ENCODE results near the gene MAFF.

The MAFF gene

DNA sequence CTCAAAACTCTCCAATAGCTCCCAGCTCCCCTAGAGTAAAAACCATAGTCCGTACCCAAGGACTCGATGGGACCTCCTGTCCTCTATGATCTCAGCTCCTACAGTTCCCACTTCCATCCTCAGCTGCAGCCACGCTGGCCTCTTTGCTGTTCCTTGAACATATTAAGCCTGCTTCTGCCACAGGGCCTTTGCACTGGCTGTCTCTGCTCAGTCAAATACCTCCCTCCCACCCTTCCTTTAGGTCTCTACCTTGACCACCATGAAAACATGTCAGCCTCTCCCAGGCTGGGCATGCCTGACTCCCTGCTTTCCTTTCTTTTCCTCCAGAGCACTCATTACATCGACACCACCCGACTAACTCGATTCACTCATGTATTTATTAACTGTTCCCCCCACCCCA, 46.5 kb downstream of the MAFF start:
- DNase-seq (ENCODE audit: low read depth in 2 of 2), result no peak

DNA sequence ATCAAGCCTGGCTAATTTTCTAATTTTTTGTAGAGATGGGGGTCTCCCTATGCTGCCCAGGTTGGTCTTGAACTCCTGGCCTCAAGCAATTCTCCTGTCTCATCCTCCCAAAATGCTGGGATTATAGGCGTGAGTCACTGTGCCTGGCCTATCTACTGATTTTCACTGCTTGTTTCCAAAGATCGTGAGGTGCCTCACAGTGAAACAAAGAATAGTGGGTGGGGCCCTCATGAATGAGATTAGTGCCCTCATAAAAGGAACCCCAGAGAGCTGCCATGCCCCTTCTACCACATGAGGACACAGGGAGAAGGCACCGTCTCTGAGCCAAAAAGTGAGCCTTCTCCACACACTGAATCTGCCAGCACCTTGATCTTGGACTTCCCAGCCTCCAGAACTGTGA, 47.5 kb downstream of the MAFF start:
- no peak for DNase-seq (ENCODE audit: low read depth in 2 of 2)

DNA sequence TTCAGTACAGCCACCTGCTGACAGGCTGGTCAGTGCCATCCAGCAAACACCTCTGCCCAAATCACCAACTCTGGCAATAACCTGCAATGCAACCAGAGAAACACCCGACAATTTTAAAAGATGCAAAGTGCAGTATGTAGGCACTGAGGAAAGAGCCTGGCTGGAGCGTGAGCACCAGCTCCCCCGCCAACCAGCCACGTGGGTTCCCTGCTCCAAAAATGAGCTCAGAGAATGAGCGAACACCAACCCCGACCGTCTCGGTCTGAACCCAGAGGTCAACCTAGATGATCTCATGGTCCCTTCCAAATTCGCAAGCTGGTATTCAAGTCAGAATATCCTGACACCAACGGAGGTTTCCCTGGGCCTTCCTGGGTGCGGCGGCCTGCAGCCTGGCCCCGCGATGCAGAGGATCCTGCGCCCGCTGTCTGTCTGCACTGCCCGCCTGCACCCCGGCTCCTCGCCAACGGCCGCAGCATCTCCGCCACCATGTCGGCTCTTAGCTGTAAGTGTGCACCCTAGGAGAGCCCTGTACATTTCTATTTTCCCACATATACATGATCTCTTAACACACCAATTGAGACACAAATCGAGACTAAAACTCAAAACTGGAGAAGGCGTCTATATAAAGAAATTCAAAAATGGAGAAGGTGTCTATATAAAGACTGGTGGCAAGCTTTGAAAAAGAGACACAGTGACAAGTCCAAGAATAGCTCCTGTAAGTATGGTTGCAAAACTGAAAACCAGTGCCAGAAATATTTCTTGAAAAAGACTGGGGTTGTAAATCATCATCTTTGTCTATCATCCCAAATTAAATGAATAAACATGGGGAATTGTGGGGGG, 48.2 kb downstream of the MAFF start:
- DNase-seq (ENCODE audit: low read depth in 2 of 2), result no peak

DNA sequence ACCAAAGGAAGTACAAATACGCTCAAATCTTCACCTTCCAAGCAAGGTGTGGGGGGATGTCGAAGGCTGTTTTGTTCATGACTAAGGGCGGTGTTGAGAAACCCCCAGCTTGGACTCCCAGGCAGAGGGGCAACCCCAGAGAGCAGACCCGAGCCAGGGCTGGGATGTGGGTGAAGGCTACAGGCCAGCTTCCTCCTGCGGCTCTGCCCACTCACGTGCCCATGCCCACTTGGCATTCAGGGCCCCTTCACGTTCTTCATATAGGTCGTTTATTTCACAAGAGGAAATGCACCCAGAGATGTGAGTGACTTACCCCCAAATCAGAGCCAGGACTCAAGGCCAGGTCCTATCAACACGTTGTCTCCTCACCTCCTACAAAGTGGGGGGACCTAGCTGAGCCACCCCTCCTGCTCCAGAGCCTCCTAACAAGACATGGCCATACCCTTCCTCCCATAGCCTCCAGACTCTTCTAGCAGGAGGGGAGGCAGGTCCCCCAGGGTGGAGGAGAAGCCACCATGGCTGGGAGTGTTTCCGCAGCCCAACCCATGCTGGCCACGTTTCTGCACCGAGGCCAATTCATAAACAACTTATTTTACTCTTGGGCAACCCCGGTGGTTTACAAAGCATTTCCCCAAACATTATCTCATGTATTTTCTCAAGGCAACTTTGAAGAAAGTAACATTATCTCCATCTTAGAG, 49.0 kb downstream of the MAFF start:
- no peak for DNase-seq (ENCODE audit: low read depth in 2 of 2)

DNA sequence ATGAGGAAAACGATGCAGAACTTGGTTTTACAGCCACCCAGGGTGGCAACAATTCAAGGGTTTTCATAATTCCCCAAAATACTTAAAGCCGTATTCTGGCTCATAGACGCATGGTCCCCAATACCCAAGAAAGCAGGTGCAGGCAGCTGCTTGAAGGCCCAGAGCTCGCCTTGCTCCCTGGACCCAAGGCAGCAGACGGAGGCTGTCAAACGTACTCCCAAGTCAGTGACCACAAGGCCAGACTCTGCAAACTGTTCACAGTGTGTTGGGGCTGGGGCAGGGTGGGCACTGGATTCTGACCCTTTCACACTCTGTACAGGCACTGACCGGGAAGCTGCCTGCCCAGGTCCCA, 49.5 kb downstream of the MAFF start:
- no peak for DNase-seq (ENCODE audit: low read depth in 2 of 2)

DNA sequence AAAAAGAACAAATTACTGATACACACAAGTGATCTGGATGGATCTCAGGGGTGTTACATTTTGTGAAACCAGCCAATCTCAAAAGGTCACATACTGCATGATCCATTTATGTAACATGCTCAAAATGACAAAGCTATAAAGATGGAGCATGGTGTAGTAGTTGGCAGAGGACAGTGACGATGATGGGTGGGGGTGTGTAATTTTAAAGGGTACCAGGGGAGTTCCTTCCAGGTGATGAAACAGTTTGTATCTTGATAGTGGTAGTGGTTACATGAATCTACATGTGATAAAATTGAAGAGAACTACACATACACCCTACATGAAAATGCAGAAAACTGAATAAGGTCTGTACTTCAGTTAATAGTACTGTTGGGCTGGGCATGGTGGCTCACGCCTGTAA, 53.9 kb downstream of the MAFF start:
- no peak for DNase-seq (ENCODE audit: low read depth in 2 of 2)

DNA sequence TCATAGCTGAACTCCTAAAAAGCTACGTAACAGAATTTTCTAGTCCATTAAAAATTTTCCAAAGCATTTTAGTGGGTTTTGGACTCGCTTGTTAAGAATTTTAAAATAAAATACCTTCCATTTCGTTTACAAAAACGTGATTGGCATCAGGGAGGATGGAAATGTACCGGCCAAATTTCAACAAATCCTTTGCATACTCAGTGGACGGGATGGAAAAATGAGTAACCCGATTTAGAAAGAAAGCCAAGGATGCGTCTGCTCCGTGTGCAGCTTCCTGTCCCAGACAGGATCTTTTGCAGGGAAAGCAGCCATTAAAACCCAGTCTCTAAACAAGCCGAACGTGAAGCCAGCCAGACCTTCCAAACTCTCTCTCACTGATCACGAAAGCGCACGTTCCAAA, 55.4 kb downstream of the MAFF start:
- DNase-seq (ENCODE audit: low read depth in 2 of 2), result no peak

DNA sequence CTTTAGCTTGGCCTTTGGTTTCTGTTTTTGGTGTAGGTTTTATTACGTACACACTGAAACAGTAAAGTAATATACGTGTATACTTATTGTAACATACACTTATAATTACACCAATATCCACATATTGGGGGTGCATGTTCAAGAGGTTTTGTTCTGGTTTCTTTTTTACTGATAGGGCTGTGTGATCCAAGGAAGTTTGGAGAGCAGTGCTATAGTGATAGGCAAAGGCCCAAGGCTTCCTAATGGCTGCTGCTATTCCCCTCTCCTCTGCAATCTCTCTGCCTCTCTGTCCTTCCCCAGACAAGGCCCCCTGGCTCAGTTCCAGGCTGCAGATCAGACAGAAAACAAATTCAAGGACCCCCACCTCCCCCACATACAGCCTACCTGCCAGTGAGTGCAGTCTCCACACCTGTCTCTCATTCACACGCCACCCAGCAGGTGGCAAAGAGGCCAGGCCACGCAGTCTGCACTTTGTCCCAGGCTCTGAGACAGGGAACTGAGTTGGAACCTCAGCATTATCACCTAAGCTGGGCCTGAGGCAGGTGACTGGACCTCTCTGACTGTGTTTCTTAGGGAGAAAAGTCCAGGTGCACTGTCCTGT, 56.0 kb downstream of the MAFF start:
- no peak for DNase-seq (ENCODE audit: low read depth in 2 of 2)

DNA sequence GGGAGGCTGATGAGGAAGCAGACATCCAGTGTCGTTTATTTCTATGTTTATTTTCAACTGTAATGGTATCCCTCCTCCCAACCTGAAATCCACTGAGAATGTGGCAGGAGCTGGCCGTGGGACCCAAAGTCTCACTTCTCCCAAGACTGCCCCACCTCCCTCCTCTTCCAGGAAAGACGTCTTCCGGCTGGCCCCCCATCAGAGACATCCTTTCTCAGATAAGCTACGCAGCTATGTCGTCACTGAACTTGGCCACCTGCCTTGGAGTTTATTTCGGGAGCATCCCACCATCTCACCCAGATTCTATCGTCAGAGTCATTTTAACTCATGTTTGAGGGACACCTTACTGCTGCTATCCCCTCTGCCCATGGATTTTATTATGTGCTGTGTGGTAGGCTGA, 57.1 kb downstream of the MAFF start:
- DNase-seq (ENCODE audit: low read depth in 2 of 2), result no peak

DNA sequence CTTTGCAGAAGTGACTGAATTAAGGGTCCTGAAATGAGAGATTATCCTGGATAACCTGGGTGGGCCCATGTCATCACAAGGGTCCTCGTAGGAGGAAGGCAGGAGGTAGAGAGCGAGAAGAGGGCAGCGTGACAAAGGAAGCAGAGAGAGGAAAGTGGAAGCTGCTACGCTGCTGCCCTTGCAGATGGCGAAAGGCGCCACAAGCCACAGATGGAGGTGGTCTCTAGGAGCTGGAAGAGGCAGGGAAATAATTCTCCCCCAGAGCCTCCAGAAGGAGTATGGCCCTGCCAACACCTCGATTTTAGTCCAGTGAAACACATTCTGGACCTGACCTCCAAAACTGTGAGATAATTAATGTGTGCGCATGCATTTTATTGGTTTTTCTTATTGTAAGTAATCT, 57.6 kb downstream of the MAFF start:
- DNase-seq (ENCODE audit: low read depth in 2 of 2), result no peak

DNA sequence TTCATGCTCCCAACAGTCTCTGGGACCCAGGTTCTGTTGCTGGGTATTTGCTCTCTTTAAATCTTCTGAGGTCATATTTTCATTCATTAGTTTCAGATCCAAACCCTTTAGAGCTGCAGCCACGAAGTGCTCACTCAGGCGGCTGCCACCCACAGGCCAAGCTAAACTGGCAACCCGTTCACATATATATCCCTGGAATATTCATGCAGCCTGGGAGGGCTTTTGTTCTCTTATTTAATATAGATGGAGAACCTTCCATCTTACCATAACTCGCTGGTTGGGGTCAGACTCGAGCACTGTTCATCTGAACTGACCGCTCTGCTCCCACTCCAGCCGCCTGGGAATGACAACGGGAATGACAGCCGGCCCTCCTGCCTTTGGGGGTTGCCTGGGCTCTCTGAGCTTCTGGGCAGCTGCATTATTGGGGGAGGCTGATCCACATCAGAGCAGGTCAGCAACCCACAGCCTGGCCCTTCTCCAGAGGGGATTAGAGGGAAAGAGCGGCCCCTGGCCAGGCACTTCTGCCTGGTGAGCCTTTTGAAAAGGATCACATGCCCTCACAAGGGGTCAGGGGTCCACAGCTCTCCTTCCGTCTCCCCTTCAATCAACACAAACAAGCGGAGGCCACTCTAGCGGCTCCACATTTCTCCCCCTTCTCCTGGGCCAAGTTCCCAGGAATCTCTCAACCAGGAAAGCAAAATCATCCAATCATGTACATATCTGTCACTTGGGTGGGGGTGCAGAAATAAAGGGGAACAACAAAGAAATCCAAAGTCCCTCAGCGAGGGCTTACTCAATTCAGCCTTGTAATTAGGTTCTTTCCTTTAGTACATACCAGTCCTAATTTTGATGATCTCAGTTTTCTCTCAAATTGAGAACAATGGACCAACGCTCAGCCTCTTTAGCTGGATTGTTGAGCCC, 59.2 kb downstream of the MAFF start:
- no peak for DNase-seq (ENCODE audit: low read depth in 2 of 2)

DNA sequence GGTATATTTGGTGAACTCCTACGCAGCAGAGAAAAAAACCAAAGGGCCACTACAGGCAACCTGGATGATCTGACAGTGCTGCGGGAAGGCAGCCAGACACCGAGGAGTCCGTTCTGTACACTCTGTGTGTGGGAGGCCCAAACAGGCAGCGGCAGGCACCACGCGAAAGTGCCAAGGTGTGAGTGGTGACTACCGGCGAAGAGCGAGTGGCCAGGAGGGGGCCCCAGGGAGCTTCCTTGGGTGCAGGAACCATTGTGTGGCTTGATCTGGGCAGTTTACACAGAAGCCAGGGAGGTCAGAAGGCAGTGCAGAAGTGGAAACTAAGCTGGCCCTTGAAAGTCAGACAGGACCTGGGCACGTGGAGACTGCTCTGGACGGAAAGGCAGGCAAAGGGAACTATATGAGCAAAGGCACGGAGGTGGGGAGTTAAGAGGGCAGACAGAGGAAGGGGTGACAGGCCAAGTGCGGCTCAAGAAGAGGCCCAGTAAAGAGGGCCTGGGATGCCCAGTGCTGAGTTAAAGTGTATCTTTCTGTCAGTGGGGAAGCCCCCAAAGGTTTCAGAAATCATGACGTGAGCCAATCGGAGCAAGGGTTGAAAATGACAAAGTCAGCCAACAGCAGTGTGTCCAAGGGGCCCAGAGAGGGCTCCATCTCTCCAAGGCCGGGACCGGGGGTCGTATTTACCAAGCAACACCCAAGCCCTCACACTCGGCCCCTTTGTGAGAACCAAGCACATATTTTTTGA, 60.4 kb downstream of the MAFF start:
- no peak for DNase-seq (ENCODE audit: low read depth in 2 of 2)

DNA sequence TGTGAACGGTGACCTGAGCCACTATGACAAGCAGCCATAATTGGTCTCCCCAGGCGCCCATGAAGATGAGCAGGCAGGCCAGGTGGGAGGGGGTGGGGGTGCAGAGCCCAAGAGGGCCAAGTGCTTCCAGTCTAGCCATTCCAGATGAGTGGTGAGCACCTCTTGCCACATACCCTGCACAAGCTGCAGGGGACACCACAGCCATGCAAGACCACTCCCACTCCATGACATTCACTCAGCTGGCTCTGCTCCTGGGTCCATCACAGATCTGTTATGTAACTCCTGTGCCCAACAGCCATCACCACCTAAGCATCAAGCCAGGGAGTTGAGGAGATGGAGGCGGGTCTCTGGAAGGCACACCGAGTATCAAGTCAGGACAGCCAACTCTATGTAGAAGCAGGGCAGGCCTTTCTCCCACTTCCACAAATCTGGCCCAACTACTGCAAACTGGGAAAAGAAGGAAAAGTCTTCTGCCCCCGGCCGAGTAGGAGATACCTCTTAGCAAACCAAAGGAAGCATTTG, 62.6 kb downstream of the MAFF start:
- DNase-seq (ENCODE audit: low read depth in 2 of 2), result no peak

All from stimulated activated CD8-positive, alpha-beta memory T cell treated with anti-CD3 and anti-CD28 coated beads, Interleukin-7, amount 100 ng/mL, for 1 hour (primary cell).